Mesothelial cell of epicardium (in vitro differentiated cells): ENCODE measurements around the gene CTBP2. TPM values are rescaled to one million over a fixed set of nuclear protein-coding genes. Genes with fewer than 3 reads are reported as not detected.
A peak's percentile ranks its signal among the peaks of the same experiment; 100 is the strongest.

ENCODE experiments used
- DNase-seq, 2 experiments: peaks; one replicate each; pipeline ENCODE4 v3.0.0; 2021; ENCODE audit warnings: low spot score in 2 of 2; ENCODE audit not compliant: unreplicated experiment in 2 of 2
- H3K27ac Mint-ChIP-seq: 2 replicates; pipeline ENCODE4 v1.8.0; 2021; ENCODE audit warnings: mixed read lengths
- H3K27me3 Mint-ChIP-seq: 2 replicates; pipeline ENCODE4 v1.8.0; 2021; ENCODE audit warnings: low read depth, mixed read lengths
- H3K36me3 Mint-ChIP-seq: 2 replicates; pipeline ENCODE4 v1.8.0; 2021; ENCODE audit warnings: mixed read lengths
- H3K4me1 Mint-ChIP-seq: 2 replicates; pipeline ENCODE4 v1.8.0; 2021; ENCODE audit warnings: mixed read lengths
- H3K4me3 Mint-ChIP-seq: 2 replicates; pipeline ENCODE4 v1.8.0; 2021; ENCODE audit warnings: mild to moderate bottlenecking, moderate library complexity, mixed read lengths
- H3K9me3 Mint-ChIP-seq: 2 replicates; pipeline ENCODE4 v1.8.0; 2021; ENCODE audit warnings: mixed read lengths
- total RNA-seq: library from RNA; stranded (reverse); gene quantifications from 3 replicates; pipeline ENCODE4 v1.2.1, GENCODE V29; 2021
- TF ChIP-seq, protein P1 (sequence below): fragments of 200-600 bp; sonication (generic); IDR thresholded peaks from one replicate; pipeline ENCODE4 v1.5.0; 2021; ENCODE audit warnings: antibody characterized with exemption; ENCODE audit not compliant: unreplicated experiment

CTBP2 gene
- total RNA-seq, 1 donor from 2014 or later: 122 TPM

DNA sequence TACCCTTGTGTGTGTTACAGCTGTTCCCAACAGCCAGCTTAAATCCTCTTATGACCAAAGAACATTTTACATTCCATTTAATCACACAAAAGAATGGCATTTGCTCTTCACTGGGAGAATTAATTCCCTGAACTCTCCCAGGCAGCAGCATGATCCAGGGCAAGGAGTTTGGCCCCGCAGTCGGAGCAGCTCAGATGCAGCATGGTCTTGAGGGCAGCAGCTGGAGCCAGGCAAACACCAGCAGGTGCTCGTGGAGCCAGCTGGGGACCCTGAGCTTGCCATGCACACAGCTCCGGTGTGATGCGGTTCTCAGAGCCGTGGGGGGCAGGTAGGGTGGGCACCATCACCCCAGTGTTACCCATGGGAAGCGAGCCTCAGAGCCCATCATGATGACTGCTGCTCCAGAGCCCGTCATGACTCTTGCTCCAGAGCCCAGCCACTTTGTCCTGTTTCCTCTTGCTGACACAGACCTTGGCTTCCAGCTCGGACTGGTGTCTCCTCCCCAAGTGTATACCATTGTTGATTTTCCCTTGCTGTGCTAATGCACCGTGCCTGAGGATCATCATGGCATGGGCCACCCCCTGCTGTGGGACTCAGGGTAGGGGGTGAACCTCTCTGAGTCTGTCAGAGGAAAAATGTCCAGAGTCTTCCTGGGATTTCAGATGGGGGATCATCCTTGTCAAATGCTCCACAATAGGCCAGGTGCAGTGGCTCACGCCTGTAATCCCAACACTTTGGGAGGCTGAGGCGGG, 142.6 kb downstream of the CTBP2 start:
- TF ChIP-seq, protein P1, sequence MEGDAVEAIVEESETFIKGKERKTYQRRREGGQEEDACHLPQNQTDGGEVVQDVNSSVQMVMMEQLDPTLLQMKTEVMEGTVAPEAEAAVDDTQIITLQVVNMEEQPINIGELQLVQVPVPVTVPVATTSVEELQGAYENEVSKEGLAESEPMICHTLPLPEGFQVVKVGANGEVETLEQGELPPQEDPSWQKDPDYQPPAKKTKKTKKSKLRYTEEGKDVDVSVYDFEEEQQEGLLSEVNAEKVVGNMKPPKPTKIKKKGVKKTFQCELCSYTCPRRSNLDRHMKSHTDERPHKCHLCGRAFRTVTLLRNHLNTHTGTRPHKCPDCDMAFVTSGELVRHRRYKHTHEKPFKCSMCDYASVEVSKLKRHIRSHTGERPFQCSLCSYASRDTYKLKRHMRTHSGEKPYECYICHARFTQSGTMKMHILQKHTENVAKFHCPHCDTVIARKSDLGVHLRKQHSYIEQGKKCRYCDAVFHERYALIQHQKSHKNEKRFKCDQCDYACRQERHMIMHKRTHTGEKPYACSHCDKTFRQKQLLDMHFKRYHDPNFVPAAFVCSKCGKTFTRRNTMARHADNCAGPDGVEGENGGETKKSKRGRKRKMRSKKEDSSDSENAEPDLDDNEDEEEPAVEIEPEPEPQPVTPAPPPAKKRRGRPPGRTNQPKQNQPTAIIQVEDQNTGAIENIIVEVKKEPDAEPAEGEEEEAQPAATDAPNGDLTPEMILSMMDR: no peak
- DNase-seq: no peak
- Mint-ChIP-seq H3K27me3 (no peaks in the 10 kb centered on the region), H3K36me3 (peaks cover 49% of the 10 kb centered on the region), H3K4me1 (no peaks in the 10 kb centered on the region), H3K27ac (no peak overlapping the region), H3K4me3 (no peak overlapping the region), H3K9me3 (peaks cover 11% of the 10 kb centered on the region)

DNA sequence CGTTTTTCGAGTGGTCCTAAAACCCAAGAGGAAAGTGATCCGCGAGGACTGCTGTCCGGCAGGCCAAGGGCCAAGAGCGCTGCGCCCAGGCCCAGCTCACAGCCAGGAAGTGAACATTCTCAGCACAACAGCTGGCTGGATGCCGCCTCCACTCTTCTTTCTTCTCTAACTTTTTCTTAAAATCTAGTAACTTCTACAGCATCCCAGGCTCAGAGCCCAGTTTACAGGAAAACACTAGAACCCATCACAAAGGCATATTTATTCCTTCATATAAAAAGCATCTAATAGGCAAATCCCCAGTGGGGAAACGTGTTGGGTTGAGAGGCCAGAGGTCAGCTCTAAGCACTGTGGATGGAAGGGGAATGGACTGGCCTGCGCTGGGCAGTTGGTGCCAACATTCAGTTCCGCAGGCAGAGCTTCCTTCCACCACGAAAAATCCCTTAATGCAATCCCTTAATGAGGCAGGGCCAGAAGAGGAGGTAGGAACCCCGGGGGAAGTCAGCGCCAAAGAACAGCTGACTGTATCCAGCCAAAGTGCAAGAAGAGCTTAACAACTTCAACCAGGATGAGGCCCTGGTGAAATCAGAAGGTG, 143.7 kb downstream of the CTBP2 start:
- H3K4me3 Mint-ChIP-seq: no peak overlapping the region
- peaks cover 43% of the 10 kb centered on the region for H3K36me3 Mint-ChIP-seq
- TF ChIP-seq, protein P1: no peak
- H3K4me1 Mint-ChIP-seq: no peaks in the 10 kb centered on the region
- H3K9me3 Mint-ChIP-seq: peaks cover 11% of the 10 kb centered on the region
- H3K27ac Mint-ChIP-seq: no peak overlapping the region
- no peak for DNase-seq
- no peaks in the 10 kb centered on the region for H3K27me3 Mint-ChIP-seq

DNA sequence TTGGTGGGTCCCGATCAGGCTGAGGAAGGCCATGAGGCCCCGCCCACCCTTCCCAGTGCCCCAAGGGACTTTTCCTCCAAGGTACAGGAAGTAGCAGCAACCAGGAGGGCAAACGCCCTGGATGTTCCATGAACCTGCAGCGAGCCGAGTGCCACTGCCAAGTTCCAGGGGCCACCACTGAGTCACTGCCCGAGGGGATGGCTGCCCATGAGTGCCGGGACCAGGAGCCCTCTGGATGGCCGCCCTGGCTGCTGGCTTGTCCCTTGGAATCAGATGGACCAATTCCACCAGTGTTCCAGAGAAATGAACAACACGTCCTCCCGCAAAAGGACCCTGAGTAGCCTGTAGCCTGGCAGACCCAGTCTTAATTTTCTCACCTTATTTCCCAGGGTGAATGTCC, 144.2 kb downstream of the CTBP2 start:
- H3K27ac Mint-ChIP-seq: no peak overlapping the region
- H3K4me3 Mint-ChIP-seq: no peak overlapping the region
- H3K4me1 Mint-ChIP-seq: no peaks in the 10 kb centered on the region
- no peak for DNase-seq
- TF ChIP-seq, protein P1: no peak
- H3K9me3 Mint-ChIP-seq: peaks cover 6% of the 10 kb centered on the region
- H3K27me3 Mint-ChIP-seq: no peaks in the 10 kb centered on the region
- H3K36me3 Mint-ChIP-seq: peaks cover 37% of the 10 kb centered on the region

DNA sequence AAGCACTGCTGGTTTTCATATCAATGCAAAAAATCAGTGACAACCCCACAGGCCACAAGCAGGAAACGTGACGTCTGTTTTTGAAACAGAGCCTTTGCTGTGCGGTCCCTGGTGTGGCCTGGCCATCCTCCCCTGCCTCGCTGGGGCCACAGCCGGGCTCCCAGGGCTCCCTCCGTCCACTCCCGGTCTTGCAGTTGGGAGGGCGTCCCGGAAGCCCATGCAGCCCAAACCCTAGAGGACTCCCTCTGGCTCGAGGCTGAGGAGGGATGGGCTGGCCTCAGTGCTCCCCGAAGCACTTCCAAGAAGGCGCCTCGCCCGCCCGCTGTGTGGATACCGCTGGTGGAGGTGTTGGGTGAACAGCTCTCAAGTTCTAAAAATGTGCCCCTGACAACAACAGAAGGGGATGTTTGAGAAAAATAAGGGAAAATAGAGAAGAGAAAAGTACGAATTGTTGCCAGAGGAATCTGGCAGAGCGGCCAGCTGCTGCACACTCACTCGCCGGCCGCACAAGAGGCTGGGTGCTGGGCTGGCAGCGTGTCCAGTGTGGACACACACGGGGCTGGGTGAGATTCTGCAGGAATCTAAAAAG, 144.9 kb downstream of the CTBP2 start:
- peaks cover 32% of the 10 kb centered on the region for H3K36me3 Mint-ChIP-seq
- H3K27me3 Mint-ChIP-seq: no peaks in the 10 kb centered on the region
- H3K4me3 Mint-ChIP-seq: no peak overlapping the region
- no peaks in the 10 kb centered on the region for H3K4me1 Mint-ChIP-seq
- peak overlapping the region; percentile 72 for H3K27ac Mint-ChIP-seq
- TF ChIP-seq, protein P1: no peak
- H3K9me3 Mint-ChIP-seq: peaks cover 6% of the 10 kb centered on the region
- no peak for DNase-seq

DNA sequence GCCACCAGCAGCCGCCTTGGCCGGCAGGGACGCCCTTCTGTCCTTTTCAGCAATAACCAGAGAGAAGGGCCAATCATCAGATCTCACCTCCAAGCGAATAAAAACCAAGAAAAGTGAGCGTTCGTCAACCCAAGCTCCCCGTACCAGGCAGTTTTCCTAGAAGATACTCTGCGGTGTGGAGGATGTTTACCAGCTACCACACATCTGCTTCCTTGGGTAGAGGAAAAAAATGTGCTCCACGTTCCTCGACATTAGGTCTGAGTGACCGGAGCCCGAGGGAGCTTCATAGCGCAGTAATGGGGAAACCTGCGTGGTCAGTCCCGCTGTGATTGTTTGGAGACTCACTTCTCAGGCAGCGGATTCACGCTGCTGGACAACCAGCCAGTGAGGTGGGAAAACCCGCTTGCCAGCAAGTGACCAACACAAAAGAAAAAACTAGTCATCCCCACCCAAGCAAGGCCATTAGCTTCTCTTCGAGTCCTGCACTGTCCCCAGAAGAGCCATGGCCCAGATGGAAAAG, 145.5 kb downstream of the CTBP2 start:
- Mint-ChIP-seq H3K4me1 (no peaks in the 10 kb centered on the region), H3K9me3 (peaks cover 6% of the 10 kb centered on the region), H3K36me3 (peaks cover 30% of the 10 kb centered on the region), H3K4me3 (no peak overlapping the region), H3K27ac (no peak overlapping the region), H3K27me3 (no peaks in the 10 kb centered on the region)
- no peak for DNase-seq
- TF ChIP-seq, protein P1: no peak
